ENCODE results near the gene LRRC56. TPM values are rescaled to one million over a fixed set of nuclear protein-coding genes. Genes with fewer than 3 reads are reported as not detected.
A peak's percentile ranks its signal among the peaks of the same experiment; 100 is the strongest.

Gene LRRC56
- total and polyA plus RNA-seq, 2 donors (not counting 1 experiment from before 2014, with no cell fraction given), result 11.8 to 15.8 TPM

GRCh38 chr11:574632-575312 is 37.4 kb downstream of the LRRC56 start:
- peak overlapping the region; percentile 88 for H3K4me3 Mint-ChIP-seq
- WGBS (ENCODE audit: insufficient coverage), result 23% methylated on average over 25 of the region's 25 CpGs

More at GRCh38 chr11:574632-575312, 37.4 kb downstream of the LRRC56 start:
- Histone ChIP-seq H3K27ac (ENCODE audit: low read length in 2 of 2) (no peak overlapping the region), H3K4me3 (ENCODE audit: control extremely low read depth in 1 of 5, extremely low read depth in 1 of 5, insufficient read depth in 1 of 5, low read depth in 2 of 5, low read length in 4 of 5) (peak overlapping the region in 4 of 5 experiments; percentile 45 to 69 (median 60)), H3K36me3 (replicated peaks in 1 of 2; ENCODE audit: control extremely low read depth in 1 of 2, control insufficient read depth in 1 of 2, extremely low read depth in 1 of 2, insufficient read depth in 2 of 2, low read length in 1 of 2) (peaks cover 0 to 1% of the 10 kb centered on the region in 2 experiments), H4K20me1 (ENCODE audit: control insufficient read depth, insufficient read depth, low read length, poor library complexity, severe bottlenecking) (peaks cover 39% of the 10 kb centered on the region), H3K4me2 (replicated peaks; ENCODE audit: low read depth, low read length, poor library complexity, severe bottlenecking) (peak overlapping the region; percentile 98), H3K4me1 (ENCODE audit: control insufficient read depth in 2 of 2, insufficient read depth in 2 of 2, low read length in 2 of 2) (peaks cover 30 to 39% of the 10 kb centered on the region in 2 donors), H2AFZ (ENCODE audit: insufficient read depth, low read depth, low read length, poor library complexity, severe bottlenecking) (peak overlapping the region; percentile 91), H3K9ac (ENCODE audit: low read length) (peak overlapping the region; percentile 68), H3K27me3 (replicated peaks in 1 of 4; ENCODE audit: control extremely low read depth in 1 of 4, control insufficient read depth in 3 of 4, insufficient read depth in 4 of 4, low read length in 3 of 4) (peaks cover 0 to 18% (median 9%) of the 10 kb centered on the region in 4 experiments), H3K9me3 (ENCODE audit: control extremely low read depth in 1 of 3, control insufficient read depth in 2 of 3, insufficient read depth in 1 of 3, low read length in 2 of 3) (peaks cover 0 to 3% (median 0%) of the 10 kb centered on the region in 3 donors), H3K79me2 (ENCODE audit: control insufficient read depth, insufficient read depth, low read length) (peaks cover 31% of the 10 kb centered on the region)
- DNase-seq, result no peak
- CTCF ChIA-PET, result interaction anchor here (0.7 to 1.2 kb wide), 3 partner anchors 20 to 153 kb away, joined by 3 read pairs; no protein-coding TSS in a partner anchor
- peaks cover 15% of the 10 kb centered on the region for H3K27me3 Mint-ChIP-seq
- no peaks in the 10 kb centered on the region for H3K9me3 Mint-ChIP-seq (ENCODE audit: insufficient read depth)
- TF ChIP-seq, protein P1, sequence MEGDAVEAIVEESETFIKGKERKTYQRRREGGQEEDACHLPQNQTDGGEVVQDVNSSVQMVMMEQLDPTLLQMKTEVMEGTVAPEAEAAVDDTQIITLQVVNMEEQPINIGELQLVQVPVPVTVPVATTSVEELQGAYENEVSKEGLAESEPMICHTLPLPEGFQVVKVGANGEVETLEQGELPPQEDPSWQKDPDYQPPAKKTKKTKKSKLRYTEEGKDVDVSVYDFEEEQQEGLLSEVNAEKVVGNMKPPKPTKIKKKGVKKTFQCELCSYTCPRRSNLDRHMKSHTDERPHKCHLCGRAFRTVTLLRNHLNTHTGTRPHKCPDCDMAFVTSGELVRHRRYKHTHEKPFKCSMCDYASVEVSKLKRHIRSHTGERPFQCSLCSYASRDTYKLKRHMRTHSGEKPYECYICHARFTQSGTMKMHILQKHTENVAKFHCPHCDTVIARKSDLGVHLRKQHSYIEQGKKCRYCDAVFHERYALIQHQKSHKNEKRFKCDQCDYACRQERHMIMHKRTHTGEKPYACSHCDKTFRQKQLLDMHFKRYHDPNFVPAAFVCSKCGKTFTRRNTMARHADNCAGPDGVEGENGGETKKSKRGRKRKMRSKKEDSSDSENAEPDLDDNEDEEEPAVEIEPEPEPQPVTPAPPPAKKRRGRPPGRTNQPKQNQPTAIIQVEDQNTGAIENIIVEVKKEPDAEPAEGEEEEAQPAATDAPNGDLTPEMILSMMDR (IDR thresholded peaks at IDR 0.05), result no peak
- no peak for TF ChIP-seq EZH2 (IDR thresholded peaks at IDR 0.05; ENCODE audit: borderline replicate concordance, insufficient read depth, low read depth, low read length, poor library complexity, severe bottlenecking)
- H3K27ac Mint-ChIP-seq, result peak overlapping the region; percentile 88
- intact Hi-C loops (cut with micrococcal nuclease), result loop anchor here (1.0 to 10.0 kb wide), 2 partner anchors 14 to 810 kb away; partner anchors contain the start of genes BRSK2, LMNTD2 and RASSF7
- no peak for ATAC-seq (ENCODE audit: low read depth)
- peaks cover 38% of the 10 kb centered on the region for H3K4me1 Mint-ChIP-seq
- POLR2A ChIA-PET, result interaction anchor here (1.1 to 1.8 kb wide), 6 partner anchors 8 to 122 kb away, joined by 3 to 26 read pairs (median 10); partner anchors contain the start of genes DEAF1, HRAS, IRF7 and LRRC56

All from B cell (primary cell).